GM19351 (cell line): ENCODE data around the gene GFM1.

ENCODE experiments used
- ATAC-seq: cut with Tn5 transposase; IDR thresholded peaks from one replicate; pipeline ENCODE4 v1.9.1; 2021; ENCODE audit warnings: mild to moderate bottlenecking, moderate library complexity; ENCODE audit not compliant: unreplicated experiment

Gene GFM1

GRCh38 chr3:158723991-158724390 lies 79.7 kb downstream of the GFM1 start:
- no peak for ATAC-seq

GRCh38 chr3:158725348-158726011 lies 81.2 kb downstream of the GFM1 start:
- no peak for ATAC-seq

GRCh38 chr3:158727206-158728060 lies 83.1 kb downstream of the GFM1 start:
- ATAC-seq = peak; percentile 72

- ATAC-seq = no peak
Measured at GRCh38 chr3:158728061-158728377, 83.7 kb downstream of the GFM1 start.

- no peak for ATAC-seq
Measured at GRCh38 chr3:158728851-158729250, 84.5 kb downstream of the GFM1 start.

- ATAC-seq = no peak
Measured at GRCh38 chr3:158731486-158731885, 87.2 kb downstream of the GFM1 start.

- ATAC-seq = peak; percentile 67
Measured at GRCh38 chr3:158731938-158732855, 87.9 kb downstream of the GFM1 start, which contains the start of gene RARRES1. TSS of gene RARRES1 (minus strand) at chr3:158732457. CDS start at chr3:158732415, 42 bp downstream.

GRCh38 chr3:158732856-158733200 lies 88.5 kb downstream of the GFM1 start:
- ATAC-seq = no peak

- no peak for ATAC-seq
Measured at GRCh38 chr3:158733656-158734055, 89.3 kb downstream of the GFM1 start.

- ATAC-seq = no peak
Measured at GRCh38 chr3:158735296-158736033, 91.1 kb downstream of the GFM1 start.

GRCh38 chr3:158737410-158737809 lies 93.1 kb downstream of the GFM1 start:
- ATAC-seq = no peak

GRCh38 chr3:158737976-158738615 lies 93.8 kb downstream of the GFM1 start:
- no peak for ATAC-seq

- no peak for ATAC-seq
Measured at GRCh38 chr3:158738653-158739052, 94.3 kb downstream of the GFM1 start.

GRCh38 chr3:158739078-158739477 lies 94.8 kb downstream of the GFM1 start:
- ATAC-seq = no peak

- ATAC-seq = no peak
Measured at GRCh38 chr3:158739661-158740060, 95.3 kb downstream of the GFM1 start.
